ENCODE data around the gene CIROP.

The CIROP gene

DNA sequence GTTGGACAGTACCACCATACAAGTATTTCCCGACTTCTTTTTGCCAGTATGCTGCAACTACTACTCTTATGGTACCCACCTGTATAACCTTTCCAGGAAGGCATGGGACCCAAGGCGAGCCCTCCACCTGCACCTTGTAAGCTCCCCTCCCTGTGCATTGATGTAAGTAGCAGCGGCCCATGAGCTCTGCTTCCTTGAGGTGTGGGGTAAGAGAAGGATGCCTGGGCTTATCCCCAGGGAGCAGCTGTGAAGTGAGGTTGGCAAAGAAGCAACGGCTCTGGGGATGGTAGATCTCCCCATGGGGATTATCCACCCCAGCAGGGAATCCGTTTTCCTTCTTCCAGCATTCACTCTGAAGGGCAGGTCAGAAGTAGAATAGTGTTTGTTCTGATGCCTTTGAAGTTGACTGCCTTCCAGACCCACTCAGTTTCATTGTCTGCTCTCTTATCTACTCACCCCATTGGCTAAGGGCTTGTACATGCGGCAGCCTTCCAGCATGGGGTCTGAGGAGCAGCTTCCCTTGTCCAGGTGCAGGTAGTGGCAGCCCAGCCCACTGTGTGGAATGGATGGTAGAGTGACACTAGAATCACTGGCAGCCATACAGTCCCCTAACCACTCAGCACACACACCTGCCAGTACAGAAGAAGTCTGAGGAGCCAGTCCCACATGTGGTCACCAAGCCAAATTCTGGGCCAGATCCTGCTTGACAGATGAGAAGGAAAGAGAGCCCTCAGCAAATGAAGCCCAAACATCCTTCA is 3.4 kb downstream of the CIROP start:
- Histone ChIP-seq H3K9me3 (ENCODE audit: control insufficient read depth, insufficient read depth, low read length) (no peaks in the 10 kb centered on the region), H4K20me1 (ENCODE audit: control insufficient read depth, insufficient read depth, low read depth, low read length) (no peaks in the 10 kb centered on the region; the same call in 1 of the 2 replicates)

DNA sequence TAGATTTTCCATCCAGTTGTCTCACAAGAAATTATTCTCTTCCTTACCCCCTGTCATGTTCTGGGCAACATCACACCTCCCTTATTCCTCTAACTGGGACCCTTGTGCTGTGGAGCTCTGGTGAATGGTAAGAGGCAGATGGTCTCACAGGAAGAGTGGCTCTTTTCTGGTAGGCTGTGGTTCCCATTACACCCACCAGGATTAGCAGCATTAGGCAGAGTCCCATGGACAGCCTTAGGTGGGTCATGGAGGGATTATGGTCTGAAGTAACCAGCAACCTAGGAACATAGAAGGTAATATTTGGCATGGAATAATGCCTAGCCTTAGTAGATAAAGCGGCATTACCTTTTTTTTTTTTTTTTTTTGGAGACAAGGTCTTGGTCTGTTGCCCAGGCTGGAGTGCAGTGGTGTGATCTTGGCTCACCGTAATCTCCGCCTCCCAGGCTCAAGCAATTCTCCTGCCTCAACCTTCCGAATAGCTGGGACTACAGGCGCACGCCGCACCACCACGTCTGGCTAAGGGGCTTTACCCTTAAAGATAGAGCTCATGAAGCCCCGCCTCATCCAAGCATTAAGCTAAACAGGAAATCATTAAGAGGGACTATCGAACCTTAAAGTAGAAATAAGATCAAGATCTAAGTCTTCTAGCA is 5.5 kb downstream of the CIROP start:
- H3K4me1 ChIP-seq (ENCODE audit: control insufficient read depth, low read length) = peaks cover 9% of the 10 kb centered on the region
- H3K27me3 ChIP-seq (ENCODE audit: control insufficient read depth, low read length) = no peaks in the 10 kb centered on the region; the same call in 1 of the 2 replicates
- H3K4me2 ChIP-seq (ENCODE audit: low read length) = no peak overlapping the region
- no peak for TF ChIP-seq EZH2phosphoT487 (IDR thresholded peaks at IDR 0.05; ENCODE audit: borderline replicate concordance, low read length)
- TF ChIP-seq, protein P1, sequence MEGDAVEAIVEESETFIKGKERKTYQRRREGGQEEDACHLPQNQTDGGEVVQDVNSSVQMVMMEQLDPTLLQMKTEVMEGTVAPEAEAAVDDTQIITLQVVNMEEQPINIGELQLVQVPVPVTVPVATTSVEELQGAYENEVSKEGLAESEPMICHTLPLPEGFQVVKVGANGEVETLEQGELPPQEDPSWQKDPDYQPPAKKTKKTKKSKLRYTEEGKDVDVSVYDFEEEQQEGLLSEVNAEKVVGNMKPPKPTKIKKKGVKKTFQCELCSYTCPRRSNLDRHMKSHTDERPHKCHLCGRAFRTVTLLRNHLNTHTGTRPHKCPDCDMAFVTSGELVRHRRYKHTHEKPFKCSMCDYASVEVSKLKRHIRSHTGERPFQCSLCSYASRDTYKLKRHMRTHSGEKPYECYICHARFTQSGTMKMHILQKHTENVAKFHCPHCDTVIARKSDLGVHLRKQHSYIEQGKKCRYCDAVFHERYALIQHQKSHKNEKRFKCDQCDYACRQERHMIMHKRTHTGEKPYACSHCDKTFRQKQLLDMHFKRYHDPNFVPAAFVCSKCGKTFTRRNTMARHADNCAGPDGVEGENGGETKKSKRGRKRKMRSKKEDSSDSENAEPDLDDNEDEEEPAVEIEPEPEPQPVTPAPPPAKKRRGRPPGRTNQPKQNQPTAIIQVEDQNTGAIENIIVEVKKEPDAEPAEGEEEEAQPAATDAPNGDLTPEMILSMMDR (IDR thresholded peaks at IDR 0.05; ENCODE audit: low read depth, low read length, poor library complexity, severe bottlenecking) = no peak
- H3K27ac ChIP-seq (ENCODE audit: low read depth, low read length) = no peak overlapping the region
- H3K9me3 ChIP-seq (ENCODE audit: control insufficient read depth, insufficient read depth, low read length) = no peaks in the 10 kb centered on the region
- H4K20me1 ChIP-seq (ENCODE audit: control insufficient read depth, insufficient read depth, low read depth, low read length) = no peaks in the 10 kb centered on the region; the same call in 1 of the 2 replicates
- H3K9me2 ChIP-seq (replicated peaks; ENCODE audit: control insufficient read depth, low read length) = no peaks in the 10 kb centered on the region
- H3F3A ChIP-seq (ENCODE audit: control insufficient read depth, insufficient read depth) = no peaks in the 10 kb centered on the region
- no peak overlapping the region for H3K4me3 ChIP-seq (ENCODE audit: low read length)
- H3K36me3 ChIP-seq (ENCODE audit: control insufficient read depth, low read length) = peaks cover 26% of the 10 kb centered on the region
- peaks cover 36% of the 10 kb centered on the region for H3K79me2 ChIP-seq (ENCODE audit: control insufficient read depth, low read length)

More for the DNA sequence above, 3.4 kb downstream of the CIROP start:
- Histone ChIP-seq H3K27ac (ENCODE audit: low read depth, low read length) (no peak overlapping the region), H3K9me2 (replicated peaks; ENCODE audit: control insufficient read depth, low read length) (no peaks in the 10 kb centered on the region), H3K79me2 (ENCODE audit: control insufficient read depth, low read length) (peaks cover 20% of the 10 kb centered on the region), H3K36me3 (ENCODE audit: control insufficient read depth, low read length) (peaks cover 23% of the 10 kb centered on the region), H3K4me1 (ENCODE audit: control insufficient read depth, low read length) (peaks cover 20% of the 10 kb centered on the region), H3F3A (ENCODE audit: control insufficient read depth, insufficient read depth) (no peaks in the 10 kb centered on the region), H3K4me2 (ENCODE audit: low read length) (no peak overlapping the region), H3K27me3 (ENCODE audit: control insufficient read depth, low read length) (no peaks in the 10 kb centered on the region; the same call in 1 of the 2 replicates), H3K4me3 (ENCODE audit: low read length) (no peak overlapping the region)
- no peak for TF ChIP-seq EZH2phosphoT487 (IDR thresholded peaks at IDR 0.05; ENCODE audit: borderline replicate concordance, low read length)
- TF ChIP-seq, protein P1 (IDR thresholded peaks at IDR 0.05; ENCODE audit: low read depth, low read length, poor library complexity, severe bottlenecking) = no peak

DNA sequence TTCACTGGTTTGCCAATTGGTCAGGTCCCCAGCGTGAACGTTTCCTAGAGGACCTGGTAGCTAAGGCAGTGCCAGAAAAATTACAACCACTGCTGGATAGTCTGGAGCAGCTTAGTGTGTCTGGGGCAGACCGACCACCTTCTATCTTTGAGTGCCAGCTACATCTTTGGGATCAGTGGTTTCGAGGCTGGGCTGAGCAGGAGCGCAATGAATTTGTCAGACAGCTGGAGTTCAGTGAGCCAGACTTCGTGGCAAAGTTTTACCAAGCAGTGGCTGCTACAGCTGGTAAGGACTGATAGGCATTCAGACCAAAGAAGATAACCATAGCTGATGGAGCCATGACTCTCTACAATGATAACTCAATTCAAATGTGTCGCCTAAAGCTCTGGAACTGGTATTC is 7.0 kb downstream of the CIROP start:
- TF ChIP-seq, protein P1 (IDR thresholded peaks at IDR 0.05; ENCODE audit: low read depth, low read length, poor library complexity, severe bottlenecking) = no peak
- no peak for TF ChIP-seq EZH2phosphoT487 (IDR thresholded peaks at IDR 0.05; ENCODE audit: borderline replicate concordance, low read length)
- peaks cover 51% of the 10 kb centered on the region for H3K79me2 ChIP-seq (ENCODE audit: control insufficient read depth, low read length)
- peaks cover 35% of the 10 kb centered on the region for H3K36me3 ChIP-seq (ENCODE audit: control insufficient read depth, low read length)
- H3K27me3 ChIP-seq (ENCODE audit: control insufficient read depth, low read length) = no peaks in the 10 kb centered on the region
- H4K20me1 ChIP-seq (ENCODE audit: control insufficient read depth, insufficient read depth, low read depth, low read length) = peaks cover 14% of the 10 kb centered on the region
- no peak overlapping the region for H3K4me3 ChIP-seq (ENCODE audit: low read length)
- H3K9me3 ChIP-seq (ENCODE audit: control insufficient read depth, insufficient read depth, low read length) = no peaks in the 10 kb centered on the region
- peaks cover 24% of the 10 kb centered on the region for H3K4me1 ChIP-seq (ENCODE audit: control insufficient read depth, low read length)
- no peaks in the 10 kb centered on the region for H3K9me2 ChIP-seq (replicated peaks; ENCODE audit: control insufficient read depth, low read length)
- H3K27ac ChIP-seq (ENCODE audit: low read depth, low read length) = no peak overlapping the region
- no peak overlapping the region for H3K4me2 ChIP-seq (ENCODE audit: low read length)
- no peaks in the 10 kb centered on the region for H3F3A ChIP-seq (ENCODE audit: control insufficient read depth, insufficient read depth)
